HCT116 (cell line): ENCODE data around the gene ERG. TPM values are rescaled to one million over a fixed set of nuclear protein-coding genes. Genes with fewer than 3 reads are reported as not detected.

ENCODE experiments used
- ATAC-seq: fragments of 200-7000 bp; cut with Tn5 transposase; 2 replicates; pipeline ENCODE4 v1.9.1; 2020; ENCODE audit warnings: mild to moderate bottlenecking, moderate library complexity
- BruUV-seq: library from RNA; stranded (reverse); fragments of 400-500 nt; replicated peaks from 2 replicates; lab custom pipeline; 2021; lab: Mats Ljungman, UMichigan
- CTCF ChIA-PET: fragments of 300-600 bp; sonication (Branson Sonifier 250); formaldehyde crosslinking; loops from one replicate; lab custom pipeline; 2021; ENCODE audit warnings: antibody characterized with exemption; lab: Charles Lee
- POLR2A ChIA-PET: fragments of 300-600, 350-600 bp; sonication (Branson Sonifier 250); formaldehyde crosslinking; loops from one replicate; lab custom pipeline; 2021; ENCODE audit warnings: antibody characterized with exemption; lab: Charles Lee
- RAD21 ChIA-PET, 2 experiments: fragments of 300-600 bp; sonication (Branson Sonifier 250); formaldehyde crosslinking; loops; one replicate each; lab custom pipeline; 2023; ENCODE audit warnings: low total read pairs in 2 of 2; ENCODE audit not compliant: uncharacterized antibody in 2 of 2, unreplicated experiment in 2 of 2, low non-redundant PET in 1 of 2; lab: Charles Lee
- DNase-seq: peaks from one replicate; pipeline ENCODE4 v3.0.0-alpha.2; 2010; ENCODE audit warnings: low read depth, low spot score
- H2AFZ ChIP-seq: fragments of 200-600 bp; shearing (Covaris generic), sonication (generic); 2 replicates; pipeline ENCODE4 v1.6.1; 2017; ENCODE audit warnings: low read depth, mixed run types, mixed read lengths, antibody characterized with exemption, low read length; ENCODE audit not compliant: poor library complexity, severe bottlenecking
- H3K27ac ChIP-seq: 2 replicates; pipeline ENCODE4 v1.5.1; 2012; ENCODE audit warnings: low read depth, low read length
- H3K27me3 ChIP-seq: fragments of 200-600 bp; sonication (generic); 2 replicates; pipeline ENCODE4 v1.6.1; 2016; ENCODE audit warnings: mixed run types, low read length, mixed read lengths; ENCODE audit not compliant: insufficient read depth
- H3K36me3 ChIP-seq, 2 experiments: fragments of 200-500 bp in 1 of 2; fragments of 200-600 bp in 1 of 2; sonication (Bioruptor generic) in 1 of 2; sonication (generic) in 1 of 2; 2 replicates each; pipeline versions ENCODE4 v1.5.1 to v1.6.1; 2014 to 2016; ENCODE audit warnings: low read length in 2 of 2, inconsistent platforms in 1 of 2, mixed read lengths in 1 of 2, mixed run types in 1 of 2; ENCODE audit not compliant: insufficient read depth in 2 of 2, control insufficient read depth in 1 of 2
- H3K4me1 ChIP-seq, 2 experiments: fragments of 200-600 bp in 1 of 2; sonication (generic) in 1 of 2; 2 replicates each; pipeline versions ENCODE4 v1.5.1 to v1.6.1; 2012 to 2017; ENCODE audit warnings: low read length in 2 of 2, inconsistent platforms in 1 of 2, mild to moderate bottlenecking in 1 of 2, mixed read lengths in 1 of 2, mixed run types in 1 of 2, moderate library complexity in 1 of 2; ENCODE audit not compliant: insufficient read depth in 2 of 2, control insufficient read depth in 1 of 2
- H3K4me2 ChIP-seq: fragments of 200-600 bp; sonication (generic); 2 replicates; pipeline ENCODE4 v1.6.1; 2017; ENCODE audit warnings: mixed run types, low read length, mixed read lengths
- H3K4me3 ChIP-seq, 2 experiments: fragments of 200-600 bp in 1 of 2; sonication (generic) in 1 of 2; replicated peaks in 1 of 2; 2 replicates each; pipeline ENCODE4 v1.5.1; 2011 to 2016; ENCODE audit warnings: low read length in 2 of 2, control low read depth in 1 of 2, low read depth in 1 of 2, mild to moderate bottlenecking in 1 of 2, mixed read lengths in 1 of 2, mixed run types in 1 of 2
- H3K79me2 ChIP-seq: fragments of 200-600 bp; sonication (generic); 2 replicates; pipeline ENCODE4 v1.6.1; 2017; ENCODE audit warnings: mild to moderate bottlenecking, mixed run types, low read length, moderate library complexity, mixed read lengths; ENCODE audit not compliant: insufficient read depth
- H3K9ac ChIP-seq: fragments of 200-600 bp; sonication (generic); 2 replicates; pipeline ENCODE4 v1.6.1; 2016; ENCODE audit warnings: low read length, mixed read lengths
- H3K9me2 ChIP-seq: fragments of 200-600 bp; sonication (generic), shearing (Covaris generic); 2 replicates; pipeline ENCODE4 v1.6.1; 2017; ENCODE audit warnings: mixed run types, mild to moderate bottlenecking, moderate library complexity; ENCODE audit not compliant: insufficient read depth
- H3K9me3 ChIP-seq, 2 experiments: fragments of 200-500 bp in 1 of 2; fragments of 200-600 bp in 1 of 2; sonication (Bioruptor generic) in 1 of 2; sonication (generic) in 1 of 2; 2 replicates each; pipeline ENCODE4 v1.6.1; 2014 to 2017; ENCODE audit warnings: low read length in 2 of 2, mixed read lengths in 2 of 2, inconsistent platforms in 1 of 2, low read depth in 1 of 2, mild to moderate bottlenecking in 1 of 2, mixed run types in 1 of 2, moderate library complexity in 1 of 2; ENCODE audit not compliant: control insufficient read depth in 1 of 2, insufficient read depth in 1 of 2
- H4K20me1 ChIP-seq: fragments of 200-600 bp; sonication (generic), shearing (Covaris generic); 2 replicates; pipeline ENCODE4 v1.6.1; 2017; ENCODE audit warnings: mixed run types, mild to moderate bottlenecking, moderate library complexity; ENCODE audit not compliant: insufficient read depth
- CEBPB ChIP-seq: IDR thresholded peaks from 2 replicates; pipeline ENCODE4 v1.6.1; 2012; ENCODE audit warnings: low read depth
- EGR1 ChIP-seq: IDR thresholded peaks from 2 replicates; pipeline ENCODE4 v1.6.1; 2012; ENCODE audit warnings: low read depth
- ELF1 ChIP-seq: IDR thresholded peaks from 2 replicates; pipeline ENCODE4 v1.6.1; 2012; ENCODE audit warnings: low read depth, borderline replicate concordance
- EZH2 ChIP-seq: fragments of 200-600 bp; sonication (generic); IDR thresholded peaks from 2 replicates; pipeline ENCODE4 v1.6.1; 2017; ENCODE audit warnings: antibody characterized with exemption, mixed run types
- FOSL1 ChIP-seq: IDR thresholded peaks from 2 replicates; pipeline ENCODE4 v1.6.1; 2012; ENCODE audit warnings: low read depth
- JUND ChIP-seq: IDR thresholded peaks from 2 replicates; pipeline ENCODE4 v1.6.1; 2012
- MAX ChIP-seq: IDR thresholded peaks from 2 replicates; pipeline ENCODE4 v1.6.1; 2012
- POLR2A ChIP-seq: IDR thresholded peaks from 2 replicates; pipeline ENCODE4 v1.7.0; 2011; ENCODE audit warnings: borderline replicate concordance; ENCODE audit not compliant: insufficient read depth, insufficient read length; ENCODE audit errors: extremely low read depth
- POLR2AphosphoS5 ChIP-seq: IDR thresholded peaks from 2 replicates; pipeline ENCODE4 v1.6.1; 2011; ENCODE audit warnings: mild to moderate bottlenecking, low read depth, low read length, moderate library complexity
- RAD21 ChIP-seq: IDR thresholded peaks from 2 replicates; pipeline ENCODE4 v1.6.1; 2012; ENCODE audit warnings: low read depth, mild to moderate bottlenecking
- REST ChIP-seq: IDR thresholded peaks from 2 replicates; pipeline ENCODE4 v1.6.1; 2012; ENCODE audit warnings: low read depth
- SIN3A ChIP-seq: IDR thresholded peaks from 2 replicates; pipeline ENCODE4 v1.6.1; 2012; ENCODE audit warnings: low read depth
- SP1 ChIP-seq: IDR thresholded peaks from 2 replicates; pipeline ENCODE4 v1.6.1; 2012; ENCODE audit warnings: low read depth
- SRF ChIP-seq: IDR thresholded peaks from 2 replicates; pipeline ENCODE4 v1.6.1; 2012; ENCODE audit warnings: low read depth
- TCF7L2 ChIP-seq: IDR thresholded peaks from 2 replicates; pipeline ENCODE4 v1.7.0; 2011; ENCODE audit warnings: borderline replicate concordance, inconsistent platforms; ENCODE audit not compliant: insufficient read depth, insufficient read length; ENCODE audit errors: extremely low read depth
- ZBTB33 ChIP-seq: IDR thresholded peaks from 2 replicates; pipeline ENCODE4 v1.6.1; 2011; ENCODE audit warnings: mild to moderate bottlenecking, low read length, moderate library complexity; ENCODE audit not compliant: insufficient replicate concordance; ENCODE audit errors: extremely low read depth
- ZFX ChIP-seq: fragments of 450-650 bp; IDR thresholded peaks from 2 replicates; pipeline ENCODE4 v1.6.1; 2017
- ZNF274 ChIP-seq: fragments of 200-500 bp; sonication (Bioruptor generic); IDR thresholded peaks from 2 replicates; pipeline ENCODE4 v1.6.1; 2014; ENCODE audit warnings: mild to moderate bottlenecking, low read depth, low read length, inconsistent platforms
- intact Hi-C: fragments of 100-400 bp; cut with micrococcal nuclease; formaldehyde crosslinking; loops from 2 replicates; pipeline ENCODE4 v1.10.0; 2022
- total RNA-seq: library from RNA; stranded (reverse); gene quantifications from one replicate; pipeline ENCODE4 v1.2.1, GENCODE V29; 2021; ENCODE audit not compliant: unreplicated experiment
- TF ChIP-seq, protein P1 (sequence below), 3 experiments: fragments of 200-600 bp in 1 of 3; sonication (generic) in 1 of 3; IDR thresholded peaks in 2 of 3; conservative IDR thresholded peaks in 1 of 3; 2 replicates each; pipeline ENCODE4 v1.5.1; 2012 to 2017; ENCODE audit warnings: low read depth in 2 of 3, low read length in 2 of 3, antibody characterized with exemption in 1 of 3, borderline replicate concordance in 1 of 3, control low read depth in 1 of 3, mild to moderate bottlenecking in 1 of 3, mixed read lengths in 1 of 3, mixed run types in 1 of 3, moderate library complexity in 1 of 3; ENCODE audit not compliant: insufficient read depth in 1 of 3

ERG gene
- total RNA-seq, 1 experiment from 2014 or later = 0.17 TPM

DNA sequence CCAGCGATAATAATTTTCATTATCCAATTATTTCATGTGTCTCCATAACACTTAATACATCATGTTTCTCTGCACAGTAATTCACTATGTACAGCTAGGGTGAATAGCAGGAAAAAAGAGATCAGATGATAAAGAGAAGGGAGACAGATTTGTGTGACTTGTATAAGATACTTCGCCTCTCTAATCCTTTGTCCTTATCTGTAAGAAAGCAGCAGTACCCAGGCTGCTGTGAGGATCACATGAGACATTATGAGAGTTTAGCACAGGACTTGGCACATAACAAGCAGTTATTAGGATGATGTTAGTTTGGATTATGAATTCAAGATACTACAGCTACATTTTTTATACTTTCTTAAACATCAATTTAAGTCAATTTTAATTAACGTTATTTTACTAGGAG, 6.3 kb downstream of the ERG start:
- H3K27ac ChIP-seq = no peak overlapping the region
- RAD21 ChIA-PET = no interaction called here
- no peaks in the 10 kb centered on the region for H3K79me2 ChIP-seq
- BruUV-seq = no TSS peak
- H3K4me1 ChIP-seq = no peaks in the 10 kb centered on the region
- POLR2A ChIA-PET = no interaction called here
- peaks cover 53% of the 10 kb centered on the region for H3K27me3 ChIP-seq
- H3K36me3 ChIP-seq = no peaks in the 10 kb centered on the region
- H3K9ac ChIP-seq = no peak overlapping the region
- TF ChIP-seq POLR2AphosphoS5 = no peak
- no peak for TF ChIP-seq SP1
- TF ChIP-seq CEBPB = no peak
- TF ChIP-seq POLR2A = no peak
- no peak for TF ChIP-seq SRF
- no peak for TF ChIP-seq JUND
- TF ChIP-seq EZH2 = no peak
- no peak for TF ChIP-seq MAX
- TF ChIP-seq ZFX = no peak
- TF ChIP-seq TCF7L2 = no peak
- TF ChIP-seq FOSL1 = no peak
- no peak for TF ChIP-seq SIN3A
- TF ChIP-seq ELF1 = no peak
- TF ChIP-seq RAD21 = no peak
- TF ChIP-seq EGR1 = no peak
- no peak for TF ChIP-seq ZNF274
- TF ChIP-seq ZBTB33 = no peak
- TF ChIP-seq, protein P1, sequence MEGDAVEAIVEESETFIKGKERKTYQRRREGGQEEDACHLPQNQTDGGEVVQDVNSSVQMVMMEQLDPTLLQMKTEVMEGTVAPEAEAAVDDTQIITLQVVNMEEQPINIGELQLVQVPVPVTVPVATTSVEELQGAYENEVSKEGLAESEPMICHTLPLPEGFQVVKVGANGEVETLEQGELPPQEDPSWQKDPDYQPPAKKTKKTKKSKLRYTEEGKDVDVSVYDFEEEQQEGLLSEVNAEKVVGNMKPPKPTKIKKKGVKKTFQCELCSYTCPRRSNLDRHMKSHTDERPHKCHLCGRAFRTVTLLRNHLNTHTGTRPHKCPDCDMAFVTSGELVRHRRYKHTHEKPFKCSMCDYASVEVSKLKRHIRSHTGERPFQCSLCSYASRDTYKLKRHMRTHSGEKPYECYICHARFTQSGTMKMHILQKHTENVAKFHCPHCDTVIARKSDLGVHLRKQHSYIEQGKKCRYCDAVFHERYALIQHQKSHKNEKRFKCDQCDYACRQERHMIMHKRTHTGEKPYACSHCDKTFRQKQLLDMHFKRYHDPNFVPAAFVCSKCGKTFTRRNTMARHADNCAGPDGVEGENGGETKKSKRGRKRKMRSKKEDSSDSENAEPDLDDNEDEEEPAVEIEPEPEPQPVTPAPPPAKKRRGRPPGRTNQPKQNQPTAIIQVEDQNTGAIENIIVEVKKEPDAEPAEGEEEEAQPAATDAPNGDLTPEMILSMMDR (IDR thresholded peaks at IDR 0.05 in 2 of 3, conservative IDR thresholded peaks at IDR 0.05 in 1 of 3; ENCODE audit: borderline replicate concordance in 1 of 3, insufficient read depth in 1 of 3, low read depth in 2 of 3, low read length in 2 of 3) = no peak
- no peak for TF ChIP-seq REST
- TF ChIP-seq, all 23 proteins: peak for 0
- CTCF ChIA-PET = no interaction called here
- DNase-seq (no peak), ATAC-seq (no peak)
- Histone ChIP-seq H3K9me2 (no peaks in the 10 kb centered on the region), H4K20me1 (no peaks in the 10 kb centered on the region), H2AFZ (no peak overlapping the region), H3K4me3 (no peak overlapping the region), H3K9me3 (no peaks in the 10 kb centered on the region), H3K4me2 (no peak overlapping the region)
- intact Hi-C loops = no loop called here
